OCI-LY3 (cell line): ENCODE data around the gene WDSUB1.

ENCODE experiments used
- H2AFZ ChIP-seq: fragments of 200-600, 300-600 bp; shearing (Covaris generic); 2 replicates; pipeline ENCODE4 v1.6.0; 2014; ENCODE audit warnings: antibody characterized with exemption, low read depth, low read length
- H3K27ac ChIP-seq: fragments of 200-600, 300-600 bp; sonication (generic); 2 replicates; pipeline ENCODE4 v1.5.1; 2014; ENCODE audit warnings: mild to moderate bottlenecking, low read length, moderate library complexity, mixed read lengths
- H3K27me3 ChIP-seq: fragments of 200-600, 300-600 bp; sonication (generic); 2 replicates; pipeline ENCODE4 v1.6.1; 2014; ENCODE audit warnings: low read depth, low read length, mixed read lengths
- H3K36me3 ChIP-seq: fragments of 200-600, 300-600 bp; sonication (generic); replicated peaks from 2 replicates; pipeline ENCODE3; 2014; ENCODE audit warnings: low read depth, low read length, mixed read lengths
- H3K4me1 ChIP-seq: fragments of 300-600, 200-600 bp; sonication (generic); 2 replicates; pipeline ENCODE4 v1.6.1; 2014; ENCODE audit warnings: low read length, mixed read lengths
- H3K4me2 ChIP-seq: fragments of 200-600, 300-600 bp; sonication (generic); 2 replicates; pipeline ENCODE4 v1.6.1; 2014; ENCODE audit warnings: low read length, mixed read lengths
- H3K4me3 ChIP-seq: fragments of 300-600, 200-600 bp; sonication (generic); 2 replicates; pipeline ENCODE4 v1.5.1; 2014; ENCODE audit warnings: antibody characterized with exemption, mild to moderate bottlenecking, low read length, moderate library complexity
- H3K79me2 ChIP-seq: fragments of 300-600, 200-600 bp; shearing (Covaris generic); 2 replicates; pipeline ENCODE4 v1.6.1; 2014; ENCODE audit warnings: mild to moderate bottlenecking, low read length, mixed read lengths
- H3K9ac ChIP-seq: fragments of 300-600, 200-600 bp; shearing (Covaris generic); 2 replicates; pipeline ENCODE4 v1.6.0; 2014; ENCODE audit warnings: mild to moderate bottlenecking, low read length, moderate library complexity
- H3K9me3 ChIP-seq: fragments of 200-600, 300-600 bp; shearing (Covaris generic); 2 replicates; pipeline ENCODE4 v1.6.1; 2014; ENCODE audit warnings: low read length, mixed read lengths; ENCODE audit not compliant: insufficient read depth
- H4K20me1 ChIP-seq: fragments of 200-600, 300-600 bp; sonication (generic); 2 replicates; pipeline ENCODE4 v1.6.1; 2016; ENCODE audit warnings: low read length, mixed read lengths; ENCODE audit not compliant: insufficient read depth
- CTCF ChIP-seq: fragments of 200-600, 300-600 bp; sonication (generic); IDR thresholded peaks from 2 replicates; pipeline ENCODE4 v1.5.1; 2014; ENCODE audit warnings: antibody characterized with exemption, low read length, low read depth
- EZH2phosphoT487 ChIP-seq: fragments of 200-600 bp; shearing (Covaris generic); IDR thresholded peaks from 2 replicates; pipeline ENCODE4 v1.6.1; 2018; ENCODE audit warnings: antibody characterized with exemption, mixed run types, low read depth

Gene WDSUB1

GRCh38 chr2:159251296-159252173 is 35.0 kb downstream of the WDSUB1 start:
- Histone ChIP-seq H3K4me2 (no peak overlapping the region), H3K27ac (no peak overlapping the region), H3K27me3 (no peaks in the 10 kb centered on the region), H3K79me2 (no peaks in the 10 kb centered on the region), H3K4me3 (no peak overlapping the region), H3K9ac (no peak overlapping the region), H3K4me1 (peaks cover 8% of the 10 kb centered on the region), H3K9me3 (no peaks in the 10 kb centered on the region), H2AFZ (no peak overlapping the region), H4K20me1 (no peaks in the 10 kb centered on the region), H3K36me3 (peaks cover 4% of the 10 kb centered on the region)
- TF ChIP-seq EZH2phosphoT487 = no peak
- no peak for TF ChIP-seq CTCF

- Histone ChIP-seq H3K4me2 (no peak overlapping the region), H4K20me1 (no peaks in the 10 kb centered on the region), H3K27ac (no peak overlapping the region), H3K4me3 (no peak overlapping the region), H2AFZ (no peak overlapping the region), H3K9ac (no peak overlapping the region), H3K9me3 (no peaks in the 10 kb centered on the region), H3K36me3 (peaks cover 6% of the 10 kb centered on the region), H3K79me2 (no peaks in the 10 kb centered on the region), H3K4me1 (peaks cover 8% of the 10 kb centered on the region), H3K27me3 (no peaks in the 10 kb centered on the region)
- no peak for TF ChIP-seq CTCF
- no peak for TF ChIP-seq EZH2phosphoT487
Observed at GRCh38 chr2:159249990-159250715, 36.4 kb downstream of the WDSUB1 start.

GRCh38 chr2:159246325-159246988 is 40.0 kb downstream of the WDSUB1 start:
- Histone ChIP-seq H3K9ac (no peak overlapping the region), H4K20me1 (0 out of 2 replicates have a peak, but pooled peaks cover 2% of the 10 kb centered on the region), H2AFZ (no peak overlapping the region), H3K4me2 (no peak overlapping the region), H3K79me2 (no peaks in the 10 kb centered on the region), H3K4me1 (peaks cover 8% of the 10 kb centered on the region), H3K27me3 (no peaks in the 10 kb centered on the region), H3K27ac (no peak overlapping the region), H3K36me3 (peaks cover 6% of the 10 kb centered on the region), H3K9me3 (no peaks in the 10 kb centered on the region), H3K4me3 (no peak overlapping the region)
- no peak for TF ChIP-seq EZH2phosphoT487
- TF ChIP-seq CTCF = no peak

- Histone ChIP-seq H4K20me1 (0 out of 2 replicates have a peak, but pooled peaks cover 2% of the 10 kb centered on the region), H3K27me3 (no peaks in the 10 kb centered on the region), H3K9ac (no peak overlapping the region), H3K79me2 (no peaks in the 10 kb centered on the region), H3K4me1 (no peaks in the 10 kb centered on the region), H3K4me2 (no peak overlapping the region), H2AFZ (no peak overlapping the region), H3K27ac (no peak overlapping the region), H3K4me3 (no peak overlapping the region), H3K9me3 (no peaks in the 10 kb centered on the region), H3K36me3 (peaks cover 6% of the 10 kb centered on the region)
- TF ChIP-seq EZH2phosphoT487 (no peak), CTCF (no peak)
Observed at GRCh38 chr2:159243529-159243928, 43.0 kb downstream of the WDSUB1 start.
